MG63 (cell line): Measurements from ENCODE around the gene FRAS1. TPM values are rescaled to one million over a fixed set of nuclear protein-coding genes. Genes with fewer than 3 reads are reported as not detected.
"Not testable (repeated sequence)": the region's sequence is repeated elsewhere in the genome, so short reads cannot be mapped to it uniquely, and the experiment has no call there.

Source experiments
- DNase-seq: peaks from one replicate; pipeline ENCODE4 v3.0.0-alpha.2; 2020
- H3K27me3 ChIP-seq: fragments of 250-450 bp; sonication (Bioruptor Pico); 2 replicates; pipeline ENCODE4 v1.5.1; 2020; ENCODE audit warnings: mild to moderate bottlenecking, moderate library complexity
- H3K36me3 ChIP-seq: fragments of 250-450 bp; sonication (Bioruptor Pico); 2 replicates; pipeline ENCODE4 v1.5.1; 2020; ENCODE audit warnings: mild to moderate bottlenecking, moderate library complexity
- H3K4me3 ChIP-seq: fragments of 250-450 bp; sonication (Bioruptor Pico); 2 replicates; pipeline ENCODE4 v1.5.1; 2020; ENCODE audit warnings: mild to moderate bottlenecking, moderate library complexity
- H3K9me3 ChIP-seq: fragments of 250-450 bp; sonication (Bioruptor Pico); 2 replicates; pipeline ENCODE4 v1.5.1; 2020; ENCODE audit warnings: mild to moderate bottlenecking, moderate library complexity
- total RNA-seq: library from RNA; depleted of rRNA; stranded (reverse); fragments of >200 nt; shearing (Covaris generic); gene quantifications from 2 replicates; pipeline ENCODE4 v1.2.3, GENCODE V29; 2014; ENCODE audit warnings: low replicate concordance

Gene FRAS1
- total RNA-seq, 1 experiment from 2014 or later = 0.03 TPM

- Histone ChIP-seq H3K36me3 (no peaks in the 10 kb centered on the region), H3K4me3 (no peak overlapping the region), H3K9me3 (no peaks in the 10 kb centered on the region), H3K27me3 (no peaks in the 10 kb centered on the region)
- DNase-seq = no peak
These were observed 424.1 kb downstream of the FRAS1 start for GRCh38 chr4:78481180-78481579.

- no peak for DNase-seq
- Histone ChIP-seq H3K27me3 (no peaks in the 10 kb centered on the region), H3K36me3 (no peaks in the 10 kb centered on the region), H3K9me3 (no peaks in the 10 kb centered on the region), H3K4me3 (no peak overlapping the region)
These were observed 425.2 kb downstream of the FRAS1 start for GRCh38 chr4:78482281-78482680.

- no peaks in the 10 kb centered on the region for H3K36me3 ChIP-seq
- H3K27me3 ChIP-seq = no peaks in the 10 kb centered on the region
- H3K9me3 ChIP-seq = no peaks in the 10 kb centered on the region
- DNase-seq = no peak
- H3K4me3 ChIP-seq = no peak overlapping the region
These were observed 426.7 kb downstream of the FRAS1 start for GRCh38 chr4:78483811-78484210.

GRCh38 chr4:78484574-78484973 lies 427.5 kb downstream of the FRAS1 start:
- H3K27me3 ChIP-seq = no peaks in the 10 kb centered on the region
- no peak for DNase-seq
- no peaks in the 10 kb centered on the region for H3K36me3 ChIP-seq
- H3K9me3 ChIP-seq = no peaks in the 10 kb centered on the region
- no peak overlapping the region for H3K4me3 ChIP-seq

GRCh38 chr4:78493731-78494130 lies 436.6 kb downstream of the FRAS1 start:
- no peaks in the 10 kb centered on the region for H3K36me3 ChIP-seq

GRCh38 chr4:78496021-78496643 lies 439.0 kb downstream of the FRAS1 start:
- Histone ChIP-seq H3K9me3 (no peaks in the 10 kb centered on the region), H3K27me3 (no peaks in the 10 kb centered on the region), H3K36me3 (no peaks in the 10 kb centered on the region), H3K4me3 (no peak overlapping the region)
- DNase-seq = no peak

More at GRCh38 chr4:78493731-78494130, 436.6 kb downstream of the FRAS1 start:
- Histone ChIP-seq H3K9me3 (no peaks in the 10 kb centered on the region), H3K4me3 (no peak overlapping the region), H3K27me3 (no peaks in the 10 kb centered on the region)
- DNase-seq = no peak

- H3K9me3 ChIP-seq, H3K36me3 ChIP-seq, H3K4me3 ChIP-seq, H3K27me3 ChIP-seq, DNase-seq: not testable (repeated sequence)
These were observed 449.1 kb downstream of the FRAS1 start for GRCh38 chr4:78506260-78506659.

GRCh38 chr4:78509043-78509442 lies 451.9 kb downstream of the FRAS1 start:
- Histone ChIP-seq H3K27me3 (no peaks in the 10 kb centered on the region), H3K9me3 (no peaks in the 10 kb centered on the region), H3K4me3 (no peak overlapping the region), H3K36me3 (no peaks in the 10 kb centered on the region)
- no peak for DNase-seq

- Histone ChIP-seq H3K4me3 (no peak overlapping the region), H3K9me3 (no peaks in the 10 kb centered on the region), H3K27me3 (no peaks in the 10 kb centered on the region), H3K36me3 (no peaks in the 10 kb centered on the region)
- DNase-seq = no peak
These were observed 453.0 kb downstream of the FRAS1 start for GRCh38 chr4:78510108-78510507.

- Histone ChIP-seq H3K4me3 (no peak overlapping the region), H3K27me3 (no peaks in the 10 kb centered on the region), H3K9me3 (no peaks in the 10 kb centered on the region), H3K36me3 (no peaks in the 10 kb centered on the region)
- no peak for DNase-seq
These were observed 453.6 kb downstream of the FRAS1 start for GRCh38 chr4:78510681-78511080.

GRCh38 chr4:78512357-78512920 lies 455.3 kb downstream of the FRAS1 start:
- Histone ChIP-seq H3K4me3 (no peak overlapping the region), H3K27me3 (no peaks in the 10 kb centered on the region), H3K36me3 (no peaks in the 10 kb centered on the region), H3K9me3 (no peaks in the 10 kb centered on the region)
- DNase-seq = no peak

GRCh38 chr4:78513411-78513975 lies 456.4 kb downstream of the FRAS1 start:
- Histone ChIP-seq H3K4me3 (no peak overlapping the region), H3K36me3 (no peaks in the 10 kb centered on the region), H3K27me3 (no peaks in the 10 kb centered on the region), H3K9me3 (no peaks in the 10 kb centered on the region)
- no peak for DNase-seq

- DNase-seq = no peak
These were observed 460.0 kb downstream of the FRAS1 start for GRCh38 chr4:78517050-78517652.

GRCh38 chr4:78518561-78518960 lies 461.4 kb downstream of the FRAS1 start:
- H3K9me3 ChIP-seq = no peaks in the 10 kb centered on the region
- H3K4me3 ChIP-seq = no peak overlapping the region
- H3K27me3 ChIP-seq = no peaks in the 10 kb centered on the region
- no peaks in the 10 kb centered on the region for H3K36me3 ChIP-seq
- no peak for DNase-seq

More at GRCh38 chr4:78517050-78517652, 460.0 kb downstream of the FRAS1 start:
- H3K27me3 ChIP-seq = no peaks in the 10 kb centered on the region
- H3K9me3 ChIP-seq = no peaks in the 10 kb centered on the region
- no peaks in the 10 kb centered on the region for H3K36me3 ChIP-seq
- no peak overlapping the region for H3K4me3 ChIP-seq

- no peak overlapping the region for H3K4me3 ChIP-seq
- H3K9me3 ChIP-seq = no peaks in the 10 kb centered on the region
- no peaks in the 10 kb centered on the region for H3K36me3 ChIP-seq
- H3K27me3 ChIP-seq = no peaks in the 10 kb centered on the region
- no peak for DNase-seq
These were observed 462.8 kb downstream of the FRAS1 start for GRCh38 chr4:78519962-78520361.

- H3K27me3 ChIP-seq = no peaks in the 10 kb centered on the region
- H3K4me3 ChIP-seq = no peak overlapping the region
- DNase-seq = no peak
- no peaks in the 10 kb centered on the region for H3K9me3 ChIP-seq
- H3K36me3 ChIP-seq = no peaks in the 10 kb centered on the region
These were observed 463.7 kb downstream of the FRAS1 start for GRCh38 chr4:78520808-78521226.

- no peaks in the 10 kb centered on the region for H3K9me3 ChIP-seq
- no peak for DNase-seq
These were observed 466.9 kb downstream of the FRAS1 start for GRCh38 chr4:78524009-78524408.

GRCh38 chr4:78525559-78525958 lies 468.4 kb downstream of the FRAS1 start:
- Histone ChIP-seq H3K4me3 (no peak overlapping the region), H3K36me3 (no peaks in the 10 kb centered on the region), H3K27me3 (no peaks in the 10 kb centered on the region), H3K9me3 (no peaks in the 10 kb centered on the region)
- no peak for DNase-seq

More at GRCh38 chr4:78524009-78524408, 466.9 kb downstream of the FRAS1 start:
- no peaks in the 10 kb centered on the region for H3K36me3 ChIP-seq
- H3K27me3 ChIP-seq = no peaks in the 10 kb centered on the region
- H3K4me3 ChIP-seq = no peak overlapping the region
